NCI-H146 (cell line): ENCODE results near the gene AADACL2.
"Not testable (repeated sequence)": the region's sequence is repeated elsewhere in the genome, so short reads cannot be mapped to it uniquely, and the experiment has no call there.

Source experiments
- DNase-seq: peaks from one replicate; lab custom pipeline; 2025; lab: John Stamatoyannopoulos, UW

Gene AADACL2

DNA sequence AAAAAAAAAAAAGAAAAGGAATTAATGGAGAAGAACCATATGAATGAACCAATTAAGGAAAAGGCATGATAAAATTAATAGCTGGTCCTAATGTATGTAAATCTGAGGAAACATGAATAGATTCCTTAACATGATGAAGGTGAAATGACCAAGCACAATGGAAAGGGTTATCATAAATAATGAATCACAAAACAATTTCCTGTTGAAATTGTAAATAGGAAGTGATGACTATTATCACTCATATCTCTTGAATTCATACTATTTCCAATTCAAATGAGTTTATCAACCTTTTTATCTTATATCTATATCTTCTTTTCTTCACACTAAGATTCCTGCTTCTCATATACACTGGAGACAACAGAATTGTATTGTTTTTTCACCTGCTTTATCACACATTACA is 32.0 kb downstream of the AADACL2 start:
- no peak for DNase-seq

DNA sequence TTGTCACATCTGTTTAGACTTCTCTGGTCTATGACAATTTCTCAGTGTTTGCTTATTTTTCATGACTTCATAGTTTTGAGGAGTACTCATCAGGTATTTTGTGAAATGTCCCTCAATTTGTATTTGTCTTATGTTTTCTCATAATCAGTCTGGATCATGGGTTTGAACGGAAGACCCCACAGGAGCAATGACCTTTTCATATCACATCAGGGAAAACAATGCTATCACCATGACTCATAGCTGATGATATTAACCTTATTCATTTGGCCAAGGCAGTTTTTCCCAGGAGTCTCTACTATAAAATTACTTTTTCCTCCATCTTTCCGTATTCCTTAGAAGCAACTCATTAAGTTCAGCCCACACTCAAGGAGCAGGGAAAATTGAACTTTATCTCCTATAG is 32.7 kb downstream of the AADACL2 start:
- DNase-seq, result no peak

DNA sequence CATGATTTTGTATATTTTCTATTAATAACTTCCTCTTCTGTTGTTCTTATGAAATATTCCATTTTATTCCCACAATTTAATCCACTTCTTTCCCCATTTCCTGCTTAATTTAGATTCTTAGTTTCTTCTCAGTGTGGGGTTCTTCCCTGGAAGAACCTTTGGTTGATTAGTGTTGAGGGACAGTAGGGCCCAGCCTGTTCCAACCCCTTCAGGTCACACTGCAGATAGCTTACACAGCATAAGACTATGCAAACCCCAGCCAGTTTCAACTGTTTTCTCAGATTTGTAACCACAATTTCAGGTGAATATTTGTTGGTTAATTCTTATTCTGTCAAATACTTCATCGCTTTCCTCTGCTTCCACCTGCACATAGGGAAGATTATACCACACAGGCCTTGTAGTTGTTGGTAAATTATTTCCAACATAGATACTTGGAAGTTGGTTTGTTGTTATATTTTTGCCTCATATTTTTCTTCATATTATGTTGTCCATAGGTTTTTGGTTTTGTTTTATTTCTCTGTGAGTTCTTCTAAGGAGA is 34.7 kb downstream of the AADACL2 start:
- DNase-seq, result peak; percentile 6

DNA sequence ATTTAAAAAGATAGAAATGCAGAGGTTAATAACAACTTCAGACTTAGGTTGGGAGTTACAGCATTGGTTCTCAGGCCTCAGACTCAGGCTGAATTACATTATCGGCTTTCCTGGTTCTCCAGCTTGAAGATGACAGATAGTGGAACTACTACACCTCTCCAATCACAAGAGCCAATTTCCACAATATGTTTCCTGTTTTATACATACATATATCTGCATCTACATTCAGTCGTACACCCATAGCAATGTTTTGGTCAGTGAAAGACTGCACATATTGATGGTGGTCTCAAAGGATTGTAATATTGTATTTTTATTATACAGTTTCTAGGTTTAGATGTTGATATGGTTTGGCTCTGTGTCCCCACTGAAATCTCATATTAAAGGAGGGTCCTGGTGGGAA is 35.4 kb downstream of the AADACL2 start:
- no peak for DNase-seq

DNA sequence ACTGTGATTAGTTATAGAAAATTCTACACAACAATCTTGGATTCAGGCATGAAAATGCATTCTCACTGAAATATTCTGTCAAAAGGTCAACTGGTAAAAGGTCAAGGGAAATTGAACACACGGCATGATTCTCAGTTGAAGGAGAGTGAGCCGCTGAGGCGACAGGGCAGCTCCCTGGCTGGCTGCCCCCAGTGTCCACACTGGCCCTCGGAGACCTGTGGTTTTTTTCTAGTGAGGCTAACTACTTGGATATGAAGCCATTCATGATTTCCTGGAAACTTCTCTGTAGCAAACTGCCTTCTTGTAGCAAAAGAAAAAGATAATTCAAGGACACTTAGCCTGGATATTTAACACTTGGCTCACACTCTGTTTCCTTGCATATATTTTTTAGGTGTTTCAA is 37.2 kb downstream of the AADACL2 start:
- DNase-seq, result peak; percentile 74

GRCh38 chr3:151772825-151773480 is 39.2 kb downstream of the AADACL2 start:
- DNase-seq, result no peak

- DNase-seq, result no peak
Measured at GRCh38 chr3:151774235-151774634, 40.5 kb downstream of the AADACL2 start.

DNA sequence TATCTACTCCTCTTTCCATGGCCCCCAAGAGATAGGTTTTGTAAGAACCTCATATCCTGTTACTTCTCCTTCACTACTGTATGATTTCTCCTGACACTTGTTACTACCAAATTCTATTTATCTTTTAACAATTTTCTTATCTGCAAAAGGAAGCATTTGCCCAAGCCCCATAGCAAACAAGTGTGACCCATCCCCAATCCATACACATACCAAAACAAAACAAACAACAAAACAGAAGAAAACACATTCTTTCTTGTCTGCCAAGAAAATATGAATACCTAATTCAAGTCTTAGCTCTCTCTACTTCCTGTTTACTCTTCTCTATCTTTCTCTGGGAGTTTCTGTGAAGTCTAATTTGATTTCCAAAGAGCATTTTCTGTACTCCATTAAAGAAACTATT is 41.2 kb downstream of the AADACL2 start:
- no peak for DNase-seq

DNA sequence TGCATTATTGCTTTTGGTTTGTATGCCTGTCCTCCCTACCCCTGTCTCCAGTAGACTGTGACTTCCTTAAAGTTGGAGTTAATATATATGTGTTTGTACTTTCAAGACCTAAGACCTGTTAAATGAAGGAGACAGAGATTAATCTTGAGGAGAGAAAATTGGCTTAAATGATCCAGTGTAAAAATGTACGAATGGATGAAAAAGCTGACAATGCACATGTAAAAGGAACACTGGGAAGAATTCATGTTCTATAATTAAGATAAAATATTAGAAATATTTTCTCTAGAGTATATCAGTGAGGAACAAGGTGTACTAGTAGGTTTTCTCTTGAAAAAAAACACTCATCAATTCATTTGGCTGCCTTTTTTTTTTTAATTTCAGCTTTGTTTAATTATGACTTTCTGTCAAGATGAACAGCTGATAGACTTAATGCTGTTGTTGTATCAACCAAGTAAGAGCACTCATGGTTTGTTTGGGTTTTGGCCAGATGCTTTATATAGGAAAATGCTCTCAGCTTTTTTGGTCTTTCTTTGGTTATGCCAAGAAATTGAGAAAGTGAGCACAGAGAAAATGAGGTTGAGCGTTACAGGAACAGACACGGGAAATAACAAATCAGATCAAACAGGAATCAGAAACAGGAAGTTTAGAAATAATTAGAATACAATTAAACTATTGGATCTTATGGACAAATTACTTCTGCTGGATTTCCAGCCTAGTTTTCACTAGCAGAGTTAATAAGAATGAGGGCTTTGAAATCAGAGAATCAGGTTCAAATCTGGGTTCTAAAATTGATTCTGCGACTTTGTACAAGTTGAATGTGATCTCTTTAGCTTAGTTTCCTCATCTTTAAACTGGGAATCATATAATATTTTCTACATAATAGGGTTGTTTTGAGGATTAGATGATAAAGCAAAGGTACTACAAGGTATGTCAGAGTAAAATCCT is 41.9 kb downstream of the AADACL2 start:
- DNase-seq, result no peak

DNA sequence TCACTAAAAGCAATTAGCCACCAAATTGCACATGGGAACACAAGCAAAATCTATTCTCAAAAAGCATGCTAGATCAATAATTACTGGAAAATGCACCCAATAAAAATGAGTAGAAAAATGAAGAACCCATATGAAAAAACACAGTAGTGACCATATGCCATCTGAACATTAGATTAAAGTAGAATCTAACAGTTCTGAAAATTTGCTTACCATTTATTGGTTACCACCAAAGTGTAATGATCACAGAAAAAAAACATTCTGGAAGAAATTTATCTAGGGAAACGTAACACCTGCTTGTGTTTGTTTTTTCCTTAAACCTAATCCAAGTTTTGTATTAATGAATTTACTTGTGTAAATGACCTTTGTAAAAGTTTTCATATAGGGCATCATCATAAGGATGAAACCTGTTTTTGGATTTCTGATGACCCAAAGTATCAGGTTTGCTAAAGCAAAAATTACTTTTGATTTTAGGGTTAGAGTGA is 42.6 kb downstream of the AADACL2 start:
- no peak for DNase-seq

DNA sequence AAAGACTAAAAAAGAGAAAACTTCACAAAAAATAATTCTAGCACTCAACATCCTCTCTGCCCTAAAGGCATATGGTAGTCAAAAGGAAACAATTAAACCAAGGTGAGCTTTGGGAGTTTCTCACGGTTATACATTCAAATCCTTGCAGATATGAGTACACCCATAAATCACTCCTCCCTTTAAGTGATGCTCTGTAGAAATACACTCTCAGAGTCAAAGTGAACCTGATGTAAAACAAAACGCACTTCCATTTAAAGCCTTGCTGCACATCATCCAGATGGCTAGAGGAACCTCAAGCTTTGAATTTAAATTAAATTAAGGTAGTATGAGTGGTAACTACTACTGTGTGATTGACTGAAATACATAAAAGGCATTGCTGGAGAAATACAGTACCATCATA is 44.2 kb downstream of the AADACL2 start:
- DNase-seq, result peak; percentile 59

- DNase-seq, result peak; percentile 31
Measured at GRCh38 chr3:151787626-151788025, 53.9 kb downstream of the AADACL2 start.

- no peak for DNase-seq
Measured at GRCh38 chr3:151788401-151788800, 54.7 kb downstream of the AADACL2 start.

DNA sequence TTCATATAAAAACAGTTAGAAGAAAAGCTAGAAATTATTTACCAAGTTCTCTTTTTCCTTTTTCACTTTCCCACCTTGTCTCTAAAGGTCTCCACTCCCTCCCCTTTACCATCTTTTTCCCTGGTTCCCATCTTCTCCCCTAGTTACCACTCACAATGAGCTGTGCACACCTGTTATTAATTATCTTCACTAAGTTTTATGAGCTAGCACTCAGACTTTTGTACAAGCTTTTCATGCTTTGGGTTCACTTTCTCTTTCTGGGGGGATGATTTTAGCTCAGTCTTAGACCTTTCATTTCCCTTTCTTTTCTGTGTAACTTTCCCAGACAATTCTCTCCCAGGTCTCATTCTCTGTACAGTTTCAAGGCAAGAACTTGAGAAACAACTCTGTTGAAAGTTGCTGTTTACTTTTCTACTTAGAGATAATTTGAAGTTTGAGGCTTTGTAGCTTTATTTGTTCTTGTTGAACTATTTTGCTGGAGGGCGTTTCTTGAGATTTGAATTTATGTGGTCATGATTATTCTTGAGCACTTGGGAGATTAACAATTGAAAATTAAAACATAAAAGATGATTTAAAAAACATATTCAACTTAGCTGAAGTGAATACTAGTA is 56.2 kb downstream of the AADACL2 start:
- no peak for DNase-seq

DNA sequence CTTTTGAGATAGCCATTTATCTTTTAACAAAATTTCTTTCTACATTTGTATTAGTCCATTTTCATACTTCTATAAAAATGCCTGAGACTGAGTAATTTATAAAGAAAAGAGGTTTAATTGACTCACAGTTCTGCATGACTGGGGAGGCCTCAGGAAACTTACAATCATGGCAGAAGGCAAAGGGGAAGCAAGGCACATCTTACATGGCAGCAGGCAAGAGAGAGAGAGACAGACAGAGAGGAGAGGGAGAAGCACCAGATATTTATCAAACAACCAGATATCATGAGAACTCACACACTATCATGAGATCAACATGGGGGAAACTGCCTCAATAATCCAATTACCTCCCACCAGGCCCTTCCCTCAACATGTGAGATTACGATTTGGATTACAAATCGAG is 57.0 kb downstream of the AADACL2 start:
- not testable (repeated sequence) for DNase-seq

DNA sequence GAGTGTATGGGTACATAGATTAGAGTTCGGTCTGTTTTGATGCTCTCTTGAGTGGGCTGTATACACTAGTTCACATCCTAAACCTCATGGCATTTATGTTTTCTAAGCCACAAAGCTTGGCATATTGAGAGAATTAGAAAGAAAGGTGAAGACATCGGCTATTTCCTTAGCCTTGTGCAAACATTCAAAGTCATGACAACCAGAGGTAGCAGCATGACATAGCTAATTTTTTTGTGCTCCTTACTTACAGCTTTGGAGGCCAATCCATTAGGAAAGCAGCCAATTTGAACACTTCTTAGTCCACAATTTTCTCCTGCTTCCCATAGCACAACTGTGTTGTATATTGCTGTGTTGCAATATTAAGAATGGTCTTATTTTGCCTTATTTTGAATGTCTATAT is 58.7 kb downstream of the AADACL2 start:
- no peak for DNase-seq

DNA sequence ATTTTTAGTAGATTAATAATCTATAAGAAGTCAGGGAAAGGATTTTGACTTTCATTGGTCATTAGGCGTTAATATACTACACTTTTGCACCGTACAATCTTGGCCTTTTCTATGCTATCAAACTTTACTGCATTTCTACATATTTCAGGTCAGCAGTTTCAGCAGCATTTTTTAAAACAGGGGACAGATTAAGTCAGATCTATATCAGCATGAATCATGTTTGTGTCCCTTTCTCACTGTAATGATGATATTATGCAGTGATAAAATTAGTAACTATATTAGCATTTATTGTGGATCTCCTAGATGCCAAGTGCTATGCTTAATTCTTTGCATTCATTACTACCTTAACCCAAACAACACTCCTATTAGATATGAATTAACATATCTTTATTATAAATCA is 59.9 kb downstream of the AADACL2 start:
- no peak for DNase-seq

GRCh38 chr3:151794080-151794479 is 60.4 kb downstream of the AADACL2 start:
- no peak for DNase-seq

DNA sequence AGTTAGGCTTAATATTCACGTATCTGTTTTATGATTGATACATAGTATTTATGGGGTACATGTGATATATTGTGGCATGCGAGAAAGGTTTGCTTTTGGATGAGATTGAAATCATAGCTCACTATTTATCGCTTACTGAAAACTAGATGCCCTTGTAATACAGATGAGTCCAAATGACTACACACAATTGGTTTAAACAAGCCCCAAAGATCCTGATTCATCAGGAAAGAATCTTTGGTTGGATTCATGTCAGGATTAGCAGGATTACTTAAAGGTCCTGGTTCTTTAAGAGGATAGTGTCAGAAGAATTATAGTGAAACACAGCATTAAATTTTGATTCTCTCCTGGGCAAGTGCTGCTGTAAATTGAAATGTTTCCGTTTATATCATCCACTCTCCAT is 61.5 kb downstream of the AADACL2 start:
- no peak for DNase-seq

- DNase-seq, result no peak
Measured at GRCh38 chr3:151796105-151796680, 62.5 kb downstream of the AADACL2 start.

DNA sequence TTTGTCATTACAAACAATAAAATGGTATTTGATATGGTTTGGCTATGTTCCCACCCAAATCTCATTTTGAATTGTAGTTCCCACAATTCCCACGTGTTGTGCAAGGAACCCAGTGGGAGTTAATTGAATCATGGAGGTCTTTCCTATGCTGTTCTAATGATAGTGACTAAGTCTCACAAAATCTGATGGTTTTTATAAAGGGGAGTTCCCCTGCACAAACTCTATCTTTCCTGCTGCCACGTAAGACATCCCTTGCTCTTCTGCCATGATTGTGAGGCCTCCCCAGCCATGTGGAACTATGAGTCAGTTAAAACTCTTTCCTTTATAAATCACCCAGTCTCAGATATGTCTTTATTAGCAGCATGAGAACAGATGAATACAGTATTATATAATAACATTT is 64.7 kb downstream of the AADACL2 start:
- DNase-seq, result no peak

DNA sequence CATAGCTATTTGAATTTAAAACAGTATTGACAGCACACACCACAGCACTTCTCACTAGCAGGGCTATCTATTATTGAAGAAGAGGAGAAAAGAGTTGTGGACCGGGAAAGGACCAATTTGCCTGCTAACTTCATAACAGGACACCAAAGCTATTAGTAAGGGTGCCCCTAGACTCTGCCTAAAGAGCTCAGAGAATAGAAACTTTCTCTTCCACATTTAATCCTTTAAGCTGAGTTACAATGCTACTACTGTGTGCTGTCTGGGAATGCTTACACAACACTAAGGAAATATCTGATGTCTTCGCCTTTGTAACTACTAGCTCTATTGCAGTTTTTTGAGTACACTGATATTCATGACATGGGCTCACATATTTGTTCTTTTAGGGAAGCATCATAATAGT is 66.7 kb downstream of the AADACL2 start:
- DNase-seq, result no peak
